Activated T-helper 17 cell treated with anti-CD3 and anti-CD28 coated beads, Interleukin-2, amount 50 U/mL, for 72 hours (primary cell): ENCODE data around the gene CA5A. TPM values are rescaled to one million over a fixed set of nuclear protein-coding genes. Genes with fewer than 3 reads are reported as not detected.

Experiments used
- total RNA-seq, 2 donors: library from RNA; stranded (reverse); gene quantifications; one replicate each; pipeline ENCODE4 v1.2.3, GENCODE V29; 2022

CA5A gene
- total RNA-seq, 2 donors from 2014 or later = not detected

Other genes with a start within 250 kb of the CA5A start
- gene KLHDC4, start 170.5 kb downstream of the CA5A start, total RNA-seq = 100 to 1,000 TPM in 1 of 2 donors, 10 to 100 TPM in 1; 57.8 to 110 TPM
- gene SLC7A5, start 67.0 kb downstream of the CA5A start, total RNA-seq = 100 to 1,000 TPM; 130 to 233 TPM
- 10 to 100 TPM; 46.4 to 85.9 TPM for gene BANP, start 14.9 kb upstream of the CA5A start, total RNA-seq